H9 (cell line): ENCODE results near the gene TRPC3. TPM values are rescaled to one million over a fixed set of nuclear protein-coding genes. Genes with fewer than 3 reads are reported as not detected.

Experiments
- DNase-seq: peaks from one replicate; pipeline ENCODE4 v3.0.0-alpha.2; 2017
- H2AFZ ChIP-seq: one replicate; pipeline ENCODE4 v1.6.1; 2013; ENCODE audit warnings: mild to moderate bottlenecking, low read length, control low read depth, moderate library complexity
- H2AK5ac ChIP-seq: 2 replicates; pipeline ENCODE4 v1.6.1; 2013; ENCODE audit warnings: low read length, control low read depth, mixed read lengths; ENCODE audit not compliant: insufficient read length
- H2BK120ac ChIP-seq: one replicate; pipeline ENCODE4 v1.6.1; 2013; ENCODE audit warnings: low read depth, mild to moderate bottlenecking, low read length, control low read depth, inconsistent platforms; ENCODE audit not compliant: poor library complexity, severe bottlenecking
- H2BK12ac ChIP-seq: 2 replicates; pipeline ENCODE4 v1.6.1; 2013; ENCODE audit warnings: low read length, control low read depth, mixed read lengths, low read depth; ENCODE audit not compliant: insufficient read length
- H2BK15ac ChIP-seq: 2 replicates; pipeline ENCODE4 v1.6.1; 2013; ENCODE audit warnings: low read depth, low read length, control low read depth
- H2BK20ac ChIP-seq: one replicate; pipeline ENCODE4 v1.6.1; 2013; ENCODE audit warnings: low read depth, mild to moderate bottlenecking, low read length, control low read depth, inconsistent platforms; ENCODE audit not compliant: poor library complexity, severe bottlenecking
- H2BK5ac ChIP-seq: 2 replicates; pipeline ENCODE4 v1.6.1; 2013; ENCODE audit warnings: low read length, control low read depth, mixed read lengths; ENCODE audit not compliant: insufficient read length
- H3K14ac ChIP-seq: 2 replicates; pipeline ENCODE4 v1.6.1; 2013; ENCODE audit warnings: low read length, control low read depth; ENCODE audit not compliant: insufficient read depth
- H3K18ac ChIP-seq: 2 replicates; pipeline ENCODE4 v1.6.1; 2013; ENCODE audit warnings: low read depth, mild to moderate bottlenecking, mixed read lengths, low read length, control low read depth; ENCODE audit not compliant: insufficient read length
- H3K23ac ChIP-seq: 2 replicates; pipeline ENCODE4 v1.6.1; 2013; ENCODE audit warnings: low read length, control low read depth, mixed read lengths, low read depth; ENCODE audit not compliant: insufficient read length
- H3K23me2 ChIP-seq: 2 replicates; pipeline ENCODE4 v1.6.1; 2013; ENCODE audit warnings: low read depth, mild to moderate bottlenecking, mixed read lengths, low read length, control low read depth; ENCODE audit not compliant: insufficient read length, poor library complexity, severe bottlenecking
- H3K27ac ChIP-seq: 2 replicates; pipeline ENCODE4 v1.5.1; 2013; ENCODE audit warnings: low read length, control low read depth, mixed read lengths, low read depth; ENCODE audit not compliant: insufficient read length
- H3K27me3 ChIP-seq: 2 replicates; pipeline ENCODE4 v1.6.1; 2013; ENCODE audit warnings: low read length, control low read depth, inconsistent platforms; ENCODE audit not compliant: insufficient read depth
- H3K4ac ChIP-seq: 2 replicates; pipeline ENCODE4 v1.6.1; 2013; ENCODE audit warnings: low read depth, mild to moderate bottlenecking, control low read depth, inconsistent platforms, low read length, moderate library complexity
- H3K4me1 ChIP-seq: 2 replicates; pipeline ENCODE4 v1.6.1; 2013; ENCODE audit warnings: low read length, control low read depth, inconsistent platforms; ENCODE audit not compliant: insufficient read depth
- H3K4me2 ChIP-seq: 2 replicates; pipeline ENCODE4 v1.6.1; 2013; ENCODE audit warnings: low read length, control low read depth, mixed read lengths; ENCODE audit not compliant: insufficient read length, insufficient read depth
- H3K56ac ChIP-seq: 2 replicates; pipeline ENCODE4 v1.6.1; 2013; ENCODE audit warnings: low read depth, mild to moderate bottlenecking, mixed read lengths, low read length, control low read depth; ENCODE audit not compliant: insufficient read length
- H3K79me1 ChIP-seq: 2 replicates; pipeline ENCODE4 v1.6.1; 2013; ENCODE audit warnings: low read depth, mild to moderate bottlenecking, moderate library complexity, low read length, control low read depth, inconsistent platforms; ENCODE audit not compliant: insufficient read depth, poor library complexity, severe bottlenecking
- H3K79me2 ChIP-seq: 2 replicates; pipeline ENCODE4 v1.6.1; 2013; ENCODE audit warnings: low read length, control low read depth, inconsistent platforms; ENCODE audit not compliant: insufficient read depth
- H3K9ac ChIP-seq: 2 replicates; pipeline ENCODE4 v1.6.1; 2013; ENCODE audit warnings: low read length, control low read depth, mixed read lengths; ENCODE audit not compliant: insufficient read length; ENCODE audit errors: extremely low read depth
- H3K9me3 ChIP-seq: one replicate; pipeline ENCODE4 v1.6.1; 2013; ENCODE audit warnings: low read depth, low read length, inconsistent platforms; ENCODE audit not compliant: control insufficient read depth
- H3T11ph ChIP-seq: one replicate; pipeline ENCODE4 v1.6.1; 2013; ENCODE audit warnings: mild to moderate bottlenecking, low read length, control low read depth, inconsistent platforms
- H4K20me1 ChIP-seq: one replicate; pipeline ENCODE4 v1.6.1; 2013; ENCODE audit not compliant: control insufficient read depth, insufficient read length, insufficient read depth
- H4K5ac ChIP-seq: 2 replicates; pipeline ENCODE4 v1.6.1; 2013; ENCODE audit warnings: low read depth, mild to moderate bottlenecking, mixed read lengths, low read length, control low read depth; ENCODE audit not compliant: insufficient read length
- H4K8ac ChIP-seq: replicated peaks from 2 replicates; pipeline ENCODE4 v1.6.1; 2013; ENCODE audit warnings: low read length, control low read depth, mixed read lengths, low read depth; ENCODE audit not compliant: insufficient read length
- H4K91ac ChIP-seq: 2 replicates; pipeline ENCODE4 v1.6.1; 2013; ENCODE audit warnings: low read depth, mild to moderate bottlenecking, moderate library complexity, mixed read lengths, low read length, control low read depth; ENCODE audit not compliant: insufficient read length
- H3K27ac Mint-ChIP-seq, 3 experiments: 2 replicates in 2 of 3; 3 replicates in 1 of 3; pipeline ENCODE4 v1.8.0; 2020 to 2021; ENCODE audit warnings: mixed read lengths in 3 of 3, mild to moderate bottlenecking in 1 of 3, moderate library complexity in 1 of 3
- H3K27me3 Mint-ChIP-seq: 2 replicates; pipeline ENCODE4 v1.8.0; 2021; ENCODE audit warnings: low read depth, mild to moderate bottlenecking, moderate library complexity, mixed read lengths
- H3K36me3 Mint-ChIP-seq, 3 experiments: 2 replicates in 2 of 3; 3 replicates in 1 of 3; pipeline ENCODE4 v1.8.0; 2020 to 2021; ENCODE audit warnings: low read depth in 3 of 3, mixed read lengths in 3 of 3; ENCODE audit not compliant: insufficient read depth in 1 of 3
- H3K4me1 Mint-ChIP-seq, 2 experiments: 2 replicates each; pipeline ENCODE4 v1.8.0; 2020; ENCODE audit warnings: mixed read lengths in 2 of 2
- H3K4me3 Mint-ChIP-seq, 2 experiments: 2 replicates in 1 of 2; 3 replicates in 1 of 2; pipeline ENCODE4 v1.8.0; 2020 to 2021; ENCODE audit warnings: mild to moderate bottlenecking in 2 of 2, mixed read lengths in 2 of 2, moderate library complexity in 1 of 2
- H3K9me3 Mint-ChIP-seq, 2 experiments: 2 replicates in 1 of 2; 3 replicates in 1 of 2; pipeline ENCODE4 v1.8.0; 2020; ENCODE audit warnings: mild to moderate bottlenecking in 2 of 2, mixed read lengths in 2 of 2, moderate library complexity in 1 of 2
- WGBS: extraction: QIAGEN DNeasy Blood & Tissue Kit; methylation state at CpG from one replicate; pipeline ENCODE4 v1.1.7; 2013; ENCODE audit warnings: missing lambda C conversion rate, low lambda C conversion rate, mixed read lengths; ENCODE audit not compliant: insufficient read length; ENCODE audit errors: extremely low coverage; 5-methylcytosine and 5-hydroxymethylcytosine counted together
- total RNA-seq: library from RNA; stranded (reverse); gene quantifications from 2 replicates; pipeline ENCODE4 v1.2.1, GENCODE V29; 2021
- TF ChIP-seq, protein P1 (sequence below): fragments of 200-600 bp; sonication (generic); conservative IDR thresholded peaks from 3 replicates; pipeline ENCODE4 v1.8.0; 2021; ENCODE audit warnings: antibody characterized with exemption, mild to moderate bottlenecking

TRPC3 gene
- total RNA-seq, 1 experiment from 2014 or later: 0.13 TPM

- Histone ChIP-seq H2BK20ac (no peak overlapping the region), H2BK120ac (no peak overlapping the region), H3K27ac (no peak overlapping the region), H3K4me2 (no peak overlapping the region), H4K91ac (no peak overlapping the region), H2AFZ (no peak overlapping the region), H2AK5ac (no peak overlapping the region), H3K27me3 (no peaks in the 10 kb centered on the region), H2BK15ac (no peak overlapping the region), H3K23me2 (no peaks in the 10 kb centered on the region), H2BK5ac (no peak overlapping the region), H4K5ac (no peak overlapping the region), H3K9ac (no peak overlapping the region), H3K14ac (no peak overlapping the region), H3K4ac (no peak overlapping the region), H3K18ac (no peak overlapping the region), H3K56ac (no peak overlapping the region), H4K20me1 (no peaks in the 10 kb centered on the region), H4K8ac (no peak overlapping the region), H3K4me1 (no peaks in the 10 kb centered on the region), H3K79me2 (no peaks in the 10 kb centered on the region), H3T11ph (no peak overlapping the region), H3K23ac (no peak overlapping the region), H3K79me1 (no peaks in the 10 kb centered on the region), H3K9me3 (no peaks in the 10 kb centered on the region), H2BK12ac (no peak overlapping the region)
- Mint-ChIP-seq H3K36me3 (no peaks in the 10 kb centered on the region), H3K27ac (no peak overlapping the region; a peak in 1 of 7 replicates), H3K9me3 (no peaks in the 10 kb centered on the region), H3K4me3 (no peak overlapping the region), H3K27me3 (peaks cover 6% of the 10 kb centered on the region; the same call in 1 of the 2 replicates), H3K4me1 (no peaks in the 10 kb centered on the region)
- no CpG with 5 or more reads among the region's 9 CpGs for WGBS
- DNase-seq: no peak
- TF ChIP-seq, protein P1, sequence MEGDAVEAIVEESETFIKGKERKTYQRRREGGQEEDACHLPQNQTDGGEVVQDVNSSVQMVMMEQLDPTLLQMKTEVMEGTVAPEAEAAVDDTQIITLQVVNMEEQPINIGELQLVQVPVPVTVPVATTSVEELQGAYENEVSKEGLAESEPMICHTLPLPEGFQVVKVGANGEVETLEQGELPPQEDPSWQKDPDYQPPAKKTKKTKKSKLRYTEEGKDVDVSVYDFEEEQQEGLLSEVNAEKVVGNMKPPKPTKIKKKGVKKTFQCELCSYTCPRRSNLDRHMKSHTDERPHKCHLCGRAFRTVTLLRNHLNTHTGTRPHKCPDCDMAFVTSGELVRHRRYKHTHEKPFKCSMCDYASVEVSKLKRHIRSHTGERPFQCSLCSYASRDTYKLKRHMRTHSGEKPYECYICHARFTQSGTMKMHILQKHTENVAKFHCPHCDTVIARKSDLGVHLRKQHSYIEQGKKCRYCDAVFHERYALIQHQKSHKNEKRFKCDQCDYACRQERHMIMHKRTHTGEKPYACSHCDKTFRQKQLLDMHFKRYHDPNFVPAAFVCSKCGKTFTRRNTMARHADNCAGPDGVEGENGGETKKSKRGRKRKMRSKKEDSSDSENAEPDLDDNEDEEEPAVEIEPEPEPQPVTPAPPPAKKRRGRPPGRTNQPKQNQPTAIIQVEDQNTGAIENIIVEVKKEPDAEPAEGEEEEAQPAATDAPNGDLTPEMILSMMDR: no peak
Measured at GRCh38 chr4:121977251-121978171, 25.7 kb upstream of the TRPC3 start.
